ENCODE data around the gene TEP1. TPM values are rescaled to one million over a fixed set of nuclear protein-coding genes. Genes with fewer than 3 reads are reported as not detected.

The TEP1 gene
- total and polyA plus RNA-seq, 2 of the 13 experiments (the other 11 are each of a cell fraction or from before 2014, with no cell fraction given): 11.0 to 12.8 TPM

GRCh38 chr14:20427231-20428009, 14.1 kb upstream of the TEP1 start (continued):
- TF ChIP-seq TFDP1 (CRISPR knock-in tag; IDR thresholded peaks at IDR 0.05; ENCODE audit: borderline replicate concordance) (peak; percentile 38; the same call in 1 of the 2 replicates), SAP130 (CRISPR knock-in tag; IDR thresholded peaks at IDR 0.05; ENCODE audit: low read depth) (peak; percentile 44), SP1 (IDR thresholded peaks at IDR 0.05) (no peak), SP1 (CRISPR knock-in tag; IDR thresholded peaks at IDR 0.05) (0 out of 2 replicates have a peak, but pooled peaks have one; percentile 12), RERE (CRISPR knock-in tag; IDR thresholded peaks at IDR 0.05; ENCODE audit: low read depth) (0 out of 2 replicates have a peak, but pooled peaks have one; percentile 12), HIC2 (CRISPR knock-in tag; IDR thresholded peaks at IDR 0.05; ENCODE audit: low read depth) (no peak), TBX2 (CRISPR knock-in tag; IDR thresholded peaks at IDR 0.05; ENCODE audit: borderline replicate concordance) (peak; percentile 16; the same call in 1 of the 2 replicates), ATF3 (CRISPR knock-in tag; IDR thresholded peaks at IDR 0.05) (peak; percentile 59; the same call in 1 of the 2 replicates), ZNF317 (CRISPR knock-in tag; IDR thresholded peaks at IDR 0.05) (0 out of 2 replicates have a peak, but pooled peaks have one; percentile 17), FOSL2 (CRISPR knock-in tag; IDR thresholded peaks at IDR 0.05) (peak; percentile 90), ZBTB26 (CRISPR knock-in tag; IDR thresholded peaks at IDR 0.05; ENCODE audit: borderline replicate concordance) (peak; percentile 49; the same call in 1 of the 2 replicates), PRDM10 (CRISPR knock-in tag; IDR thresholded peaks at IDR 0.05; ENCODE audit: low read depth) (peak; percentile 72; the same call in 1 of the 2 replicates), PPARG (CRISPR knock-in tag; conservative IDR thresholded peaks at IDR 0.05) (0 out of 2 replicates have a peak, but pooled peaks have one; percentile 39)
